CD4-positive, alpha-beta T cell treated with Interleukin-21 for 1 hour (primary cell): ENCODE data around the gene MTRF1.
A peak's percentile ranks its signal among the peaks of the same experiment; 100 is the strongest.

ENCODE experiments used
- DNase-seq: peaks from one replicate; pipeline ENCODE4 v3.0.0-alpha.2; 2020

MTRF1 gene

DNA sequence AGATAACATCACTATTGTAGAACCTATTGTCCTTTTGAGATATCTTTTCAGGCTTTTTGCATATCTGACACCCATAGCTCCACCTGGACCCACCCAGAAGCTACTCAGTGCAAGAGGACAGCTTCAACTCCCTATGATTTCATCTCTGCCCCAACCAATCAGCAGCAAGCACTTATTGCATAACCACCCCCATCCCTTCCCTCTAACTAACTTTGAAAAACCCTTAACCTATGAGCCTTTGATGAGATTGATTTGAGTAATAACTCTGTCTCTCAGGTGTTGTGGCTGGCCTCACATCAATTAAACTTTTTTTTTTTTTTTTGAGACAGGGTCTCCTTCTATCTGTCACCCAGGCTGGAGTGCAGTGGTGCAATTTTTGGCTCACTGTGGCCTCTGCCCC is 13.4 kb upstream of the MTRF1 start:
- DNase-seq = no peak

DNA sequence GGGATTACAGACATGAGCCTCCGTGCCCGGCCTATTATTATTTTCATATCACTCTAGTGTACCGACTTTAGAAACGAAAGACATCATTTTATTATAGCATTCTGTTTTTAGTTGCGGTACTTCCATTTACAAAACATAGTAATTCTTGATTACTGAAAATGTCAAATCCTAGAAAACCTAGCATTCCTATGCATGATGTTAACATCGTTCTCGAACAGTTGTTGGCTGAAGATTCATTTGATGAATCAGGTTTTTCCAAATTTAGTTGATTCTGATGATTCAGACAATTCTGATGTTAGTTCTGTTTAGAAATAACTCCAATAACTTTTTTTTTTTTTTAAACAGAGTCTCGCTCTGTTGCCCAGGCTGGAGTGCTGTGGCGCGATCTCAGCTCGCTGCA is 11.5 kb upstream of the MTRF1 start:
- DNase-seq = no peak

- no peak for DNase-seq
These were observed 10.6 kb upstream of the MTRF1 start for GRCh38 chr13:41273831-41274441.

DNA sequence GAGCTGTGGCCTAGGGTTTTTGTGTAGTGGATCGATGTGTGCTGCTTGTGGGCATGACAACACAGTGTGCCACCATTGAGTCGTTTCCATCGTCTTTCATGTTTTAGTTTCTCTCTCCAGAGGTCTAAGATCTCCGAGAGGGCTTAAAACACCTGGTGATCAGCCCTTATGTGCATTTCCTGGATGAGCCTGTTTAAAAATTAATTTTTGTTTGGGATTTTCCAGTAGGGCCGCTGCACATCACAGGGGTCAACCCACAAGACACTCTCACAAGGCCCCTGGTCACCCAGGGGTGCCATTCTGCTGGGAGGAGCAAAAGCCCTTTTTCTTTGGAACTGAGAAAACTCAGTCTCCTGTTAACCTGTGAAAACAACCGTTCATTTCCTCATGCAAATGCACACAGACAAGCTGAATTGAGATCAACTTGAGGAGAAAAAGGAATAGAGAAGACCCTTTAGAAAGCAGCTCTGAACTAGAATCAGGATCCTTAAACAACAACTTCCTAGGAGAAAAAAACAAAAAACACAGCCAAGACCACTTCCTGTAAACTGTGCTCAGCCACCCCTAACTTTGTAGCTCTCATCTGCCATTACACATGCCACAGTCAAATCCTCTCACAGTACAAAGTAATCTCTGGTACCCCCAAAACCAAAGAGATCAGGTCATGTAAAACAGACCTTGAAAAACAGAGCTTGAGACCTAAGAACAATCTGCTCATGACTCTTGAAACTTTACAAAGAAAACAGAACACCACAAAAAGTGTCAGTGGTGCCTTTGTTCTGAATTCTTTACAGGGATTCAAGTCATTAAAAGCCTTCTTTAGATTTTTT is 8.3 kb upstream of the MTRF1 start:
- peak; percentile 7 for DNase-seq

- DNase-seq = peak; percentile 7
These were observed 5.4 kb upstream of the MTRF1 start for GRCh38 chr13:41268764-41269163.

DNA sequence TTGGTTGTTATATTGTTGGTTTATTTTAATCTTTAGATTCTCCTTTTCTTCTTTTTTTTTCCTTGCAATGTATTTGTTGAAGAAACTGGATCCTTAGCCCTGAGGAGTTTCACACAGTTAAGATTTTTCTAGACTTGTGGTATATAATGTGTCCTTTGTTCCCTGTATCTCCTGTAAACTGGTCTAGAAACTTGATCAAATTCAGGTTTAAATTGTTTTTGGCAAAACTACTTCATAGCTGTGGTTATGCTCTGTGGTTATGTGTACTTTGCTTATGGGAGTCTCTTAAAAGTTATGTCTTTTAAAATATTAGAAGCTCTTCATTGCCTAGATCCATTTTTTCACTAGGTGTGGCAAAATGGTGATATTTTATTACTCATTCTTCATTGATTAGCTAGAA is 3.7 kb upstream of the MTRF1 start:
- DNase-seq = no peak

- DNase-seq = no peak
These were observed 3.4 kb downstream of the MTRF1 start for GRCh38 chr13:41259875-41260501.

DNA sequence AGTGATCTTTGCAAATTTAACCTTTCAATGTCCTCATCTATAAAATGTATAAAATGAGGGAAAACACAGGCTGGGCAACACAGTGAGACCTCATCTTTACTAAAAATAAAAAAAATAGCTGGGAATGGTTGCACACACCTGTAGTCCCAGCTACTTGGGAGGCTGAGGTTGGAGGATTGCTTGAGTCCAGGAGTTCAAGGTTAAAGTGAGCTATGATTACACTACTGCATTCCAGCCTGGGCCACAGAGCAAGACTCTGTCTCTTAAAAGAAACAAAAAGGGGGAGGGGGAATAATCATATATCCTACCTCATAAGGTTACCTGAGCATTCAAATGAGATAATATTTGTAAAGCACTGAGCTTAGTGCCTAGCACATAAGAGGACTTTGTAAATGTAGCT is 5.8 kb downstream of the MTRF1 start:
- DNase-seq = no peak

DNA sequence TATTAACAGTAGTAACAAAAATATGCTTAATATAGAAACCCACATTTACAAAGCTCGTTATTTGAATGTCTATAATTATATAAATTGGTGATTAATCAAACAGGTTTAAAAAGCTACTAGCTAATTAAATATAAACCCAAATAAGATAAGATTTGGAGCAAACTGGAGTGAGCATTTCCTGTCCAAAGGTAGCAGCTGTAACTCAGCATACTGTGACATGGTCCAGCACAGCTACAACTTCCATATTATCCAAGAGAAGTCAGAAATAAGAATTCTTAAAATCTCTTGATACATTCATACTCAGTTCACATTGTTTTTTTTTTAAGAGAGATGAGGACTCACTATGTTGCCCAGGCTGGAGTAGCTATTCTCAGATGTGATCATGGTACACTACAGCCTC is 8.5 kb downstream of the MTRF1 start:
- no peak for DNase-seq

DNA sequence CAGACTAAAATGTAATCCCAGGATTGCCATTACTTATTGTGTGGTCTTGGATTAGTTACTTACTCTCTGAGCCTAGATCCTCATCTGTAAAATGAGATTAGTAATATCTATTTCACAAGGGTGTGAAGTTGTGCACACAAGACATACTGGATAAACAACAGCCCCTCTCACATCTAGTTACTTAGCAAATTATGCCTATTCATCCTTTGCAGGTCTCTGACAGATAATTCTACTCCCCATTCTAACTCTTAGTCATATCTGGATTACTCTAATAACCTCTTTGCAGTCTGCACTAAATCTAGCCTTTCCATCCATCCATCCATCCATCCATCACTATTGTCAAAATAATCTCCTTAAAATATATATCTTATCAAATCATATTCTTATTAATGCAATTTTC is 12.4 kb downstream of the MTRF1 start:
- no peak for DNase-seq

- DNase-seq = no peak
These were observed 16.3 kb downstream of the MTRF1 start for GRCh38 chr13:41246969-41247680.

- DNase-seq = no peak
These were observed 18.8 kb downstream of the MTRF1 start for GRCh38 chr13:41244556-41244955.

DNA sequence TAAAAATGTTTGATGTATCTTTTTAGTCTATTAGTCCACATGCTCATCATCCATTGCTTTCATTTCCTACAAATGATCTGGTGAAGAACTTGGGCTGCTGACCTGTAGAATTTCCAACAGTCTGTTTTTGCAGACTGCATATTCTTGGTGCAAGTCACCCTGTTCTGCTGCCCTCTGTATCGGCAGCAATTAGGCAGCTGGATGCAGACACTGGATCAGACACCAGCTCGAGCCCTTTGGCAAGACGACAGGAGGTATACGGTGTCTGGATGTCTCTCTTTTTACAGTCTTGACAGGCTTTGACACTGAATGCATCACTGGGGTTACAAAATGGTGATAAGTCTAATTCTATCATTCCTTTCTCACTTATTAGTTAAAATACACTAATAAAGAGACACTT is 21.8 kb downstream of the MTRF1 start:
- DNase-seq = no peak

DNA sequence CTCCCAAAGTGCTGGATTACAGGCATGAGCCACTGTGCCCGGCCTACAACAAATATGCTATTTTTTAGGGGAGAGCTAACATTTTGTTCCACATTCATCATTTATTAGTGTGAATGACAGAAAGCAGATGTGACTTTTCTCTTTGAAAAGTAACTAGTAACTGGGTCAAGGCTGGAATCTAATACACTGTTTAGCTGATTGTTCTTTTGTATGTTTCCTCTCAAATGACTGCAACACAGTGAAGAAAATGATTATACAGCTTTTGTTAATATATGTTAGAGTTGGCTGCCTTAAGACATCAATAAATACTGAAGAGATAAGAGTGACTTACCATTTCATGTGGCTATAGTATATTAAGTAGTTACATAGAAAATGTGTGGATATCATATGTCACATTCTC is 27.0 kb downstream of the MTRF1 start:
- DNase-seq = no peak

DNA sequence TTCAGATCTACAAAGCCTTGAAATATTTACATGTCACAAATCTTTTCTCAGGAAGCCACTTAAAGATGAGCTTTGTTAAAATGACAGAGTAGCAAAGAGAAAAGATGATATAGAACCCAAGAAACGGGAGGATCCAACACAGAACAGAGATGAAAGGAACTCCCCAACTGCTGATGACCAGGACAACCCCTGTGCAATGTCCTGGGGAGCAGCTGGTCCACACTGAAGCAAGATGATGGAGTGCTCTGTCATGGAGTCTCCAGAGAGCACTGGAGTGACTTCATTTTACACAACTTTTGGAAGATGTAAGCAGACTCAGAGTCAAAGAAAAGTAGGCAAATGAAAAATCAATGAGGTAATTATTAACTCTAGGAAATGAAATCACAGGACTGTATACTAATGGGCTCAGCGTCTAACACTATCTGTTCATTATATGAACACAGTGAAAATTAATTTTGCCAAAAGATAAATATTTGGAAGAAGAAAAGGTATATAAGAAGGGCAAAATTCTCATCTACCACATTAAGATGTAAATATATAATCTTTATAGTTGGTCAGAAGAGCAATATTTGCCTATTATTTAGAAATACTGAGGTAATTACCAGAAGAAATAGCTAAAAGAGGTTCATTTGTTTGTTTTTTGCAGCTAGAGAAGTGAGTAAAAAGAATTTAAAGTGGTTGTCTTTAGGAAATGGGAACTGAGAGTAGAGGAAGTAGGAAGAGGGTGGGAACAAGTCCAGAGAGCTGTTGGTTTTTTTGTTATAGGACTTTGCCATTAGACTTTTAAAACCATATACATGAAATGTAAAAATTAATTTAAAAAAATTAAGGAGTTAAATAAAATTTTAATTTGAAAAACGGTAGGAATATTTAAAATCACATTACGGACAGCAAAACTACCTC is 30.5 kb downstream of the MTRF1 start:
- DNase-seq = no peak

GRCh38 chr13:41231786-41232185 is 31.6 kb downstream of the MTRF1 start:
- DNase-seq = peak; percentile 3

DNA sequence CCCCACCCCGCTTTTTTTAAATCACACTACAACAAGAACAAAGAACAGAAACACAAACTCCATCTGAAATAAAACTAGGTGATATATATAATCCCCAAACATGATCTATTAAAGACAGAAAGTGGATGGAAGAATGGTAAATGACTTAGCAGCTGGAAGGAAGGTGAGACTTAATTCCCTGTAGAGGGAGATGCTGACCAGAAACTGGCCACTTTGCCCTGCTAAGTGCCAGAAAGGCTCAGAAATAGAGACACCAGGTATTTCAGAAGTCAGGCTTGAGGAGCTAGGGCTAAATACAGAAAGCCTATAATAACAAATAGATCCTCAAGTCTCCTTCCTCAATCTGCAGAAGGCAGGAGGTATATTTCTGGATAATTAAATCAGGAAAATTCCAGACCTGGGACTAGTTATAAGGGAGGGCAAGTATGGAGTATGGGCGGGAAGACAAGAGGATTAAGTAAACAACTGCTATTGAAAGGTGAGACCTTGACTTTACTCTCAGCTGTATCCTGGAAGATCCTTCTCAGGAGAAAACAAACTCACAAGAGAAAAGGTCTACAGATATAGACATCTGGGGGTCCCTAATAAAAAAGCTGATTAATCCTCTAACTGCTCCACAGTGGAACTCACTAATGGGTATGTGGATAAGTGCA is 32.2 kb downstream of the MTRF1 start:
- no peak for DNase-seq

- DNase-seq = no peak
These were observed 34.0 kb downstream of the MTRF1 start for GRCh38 chr13:41229356-41229755.

GRCh38 chr13:41224113-41225110 is 39.0 kb downstream of the MTRF1 start:
- DNase-seq = no peak

- DNase-seq = peak; percentile 69
These were observed 41.0 kb downstream of the MTRF1 start for GRCh38 chr13:41222259-41222852.
